GM21825 (cell line): ENCODE data around the gene ZNF84.

Experiments used
- ATAC-seq: cut with Tn5 transposase; IDR thresholded peaks from one replicate; pipeline ENCODE4 v1.9.1; 2021; ENCODE audit warnings: mild to moderate bottlenecking, moderate library complexity; ENCODE audit not compliant: unreplicated experiment

ZNF84 gene

GRCh38 chr12:133037207-133038005, at the start of gene ZNF84:
Gene ZNF84, plus strand, starts transcription at chr12:133037509. Its CDS starts 3,959 bp downstream, at chr12:133041468.
- peak; percentile 89 for ATAC-seq

- ATAC-seq = no peak
Measured at GRCh38 chr12:132998741-132999140, 38.6 kb upstream of the ZNF84 start.

- no peak for ATAC-seq
Measured at GRCh38 chr12:133010657-133011297, 26.5 kb upstream of the ZNF84 start.

GRCh38 chr12:133023566-133023965, 13.7 kb upstream of the ZNF84 start:
- ATAC-seq = no peak

GRCh38 chr12:133026996-133027395, 10.3 kb upstream of the ZNF84 start:
- no peak for ATAC-seq

- no peak for ATAC-seq
Measured at GRCh38 chr12:133038118-133038709, 905 bp downstream of the ZNF84 start.

GRCh38 chr12:133046698-133047097, 9.4 kb downstream of the ZNF84 start:
- no peak for ATAC-seq

GRCh38 chr12:133057446-133057845, 20.1 kb downstream of the ZNF84 start:
- no peak for ATAC-seq

GRCh38 chr12:133058203-133059113, 21.1 kb downstream of the ZNF84 start:
- ATAC-seq = no peak

- no peak for ATAC-seq
Measured at GRCh38 chr12:133061954-133062353, 24.6 kb downstream of the ZNF84 start.

GRCh38 chr12:133063556-133063955, 26.2 kb downstream of the ZNF84 start:
- no peak for ATAC-seq

GRCh38 chr12:133073836-133074235, 36.5 kb downstream of the ZNF84 start:
- no peak for ATAC-seq

GRCh38 chr12:133080026-133080367, 42.7 kb downstream of the ZNF84 start:
- peak; percentile 87 for ATAC-seq

- ATAC-seq = peak; percentile 69
Measured at GRCh38 chr12:133080368-133081158, 43.3 kb downstream of the ZNF84 start, which contains the start of gene ZNF140. Gene ZNF140, plus strand, starts transcription at chr12:133080923. Its CDS starts 398 bp downstream, at chr12:133081321.

- no peak for ATAC-seq
Measured at GRCh38 chr12:133081159-133081780, 44.0 kb downstream of the ZNF84 start.

GRCh38 chr12:133083345-133083744, 46.0 kb downstream of the ZNF84 start:
- ATAC-seq = no peak

- no peak for ATAC-seq
Measured at GRCh38 chr12:133105620-133106019, 68.3 kb downstream of the ZNF84 start.

GRCh38 chr12:133106253-133106652, 68.9 kb downstream of the ZNF84 start:
- ATAC-seq = no peak

- no peak for ATAC-seq
Measured at GRCh38 chr12:133107121-133107520, 69.8 kb downstream of the ZNF84 start.

GRCh38 chr12:133108150-133108549, 70.8 kb downstream of the ZNF84 start:
- ATAC-seq = no peak
